ENCODE data around the gene GALNT4.

DNA sequence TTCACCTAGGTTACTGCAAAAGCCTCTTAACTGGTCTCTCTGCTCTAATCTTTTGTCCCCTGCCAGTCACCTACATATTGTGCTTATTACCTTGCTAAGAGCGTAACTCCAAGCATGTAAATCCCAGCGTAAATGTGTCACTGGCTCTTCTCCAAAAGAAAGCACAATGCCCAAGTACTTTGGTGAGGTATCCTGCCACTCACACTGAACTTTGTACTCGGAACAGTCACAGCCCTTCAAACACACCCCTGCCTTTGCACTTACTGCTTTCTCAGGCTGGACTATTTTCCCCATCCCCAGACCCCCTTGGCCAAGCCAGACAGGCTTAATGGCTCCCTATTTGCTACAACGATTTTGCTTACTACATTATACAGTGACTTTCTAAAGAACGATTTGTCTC lies 31.7 kb downstream of the GALNT4 start:
- TF ChIP-seq, protein P1, sequence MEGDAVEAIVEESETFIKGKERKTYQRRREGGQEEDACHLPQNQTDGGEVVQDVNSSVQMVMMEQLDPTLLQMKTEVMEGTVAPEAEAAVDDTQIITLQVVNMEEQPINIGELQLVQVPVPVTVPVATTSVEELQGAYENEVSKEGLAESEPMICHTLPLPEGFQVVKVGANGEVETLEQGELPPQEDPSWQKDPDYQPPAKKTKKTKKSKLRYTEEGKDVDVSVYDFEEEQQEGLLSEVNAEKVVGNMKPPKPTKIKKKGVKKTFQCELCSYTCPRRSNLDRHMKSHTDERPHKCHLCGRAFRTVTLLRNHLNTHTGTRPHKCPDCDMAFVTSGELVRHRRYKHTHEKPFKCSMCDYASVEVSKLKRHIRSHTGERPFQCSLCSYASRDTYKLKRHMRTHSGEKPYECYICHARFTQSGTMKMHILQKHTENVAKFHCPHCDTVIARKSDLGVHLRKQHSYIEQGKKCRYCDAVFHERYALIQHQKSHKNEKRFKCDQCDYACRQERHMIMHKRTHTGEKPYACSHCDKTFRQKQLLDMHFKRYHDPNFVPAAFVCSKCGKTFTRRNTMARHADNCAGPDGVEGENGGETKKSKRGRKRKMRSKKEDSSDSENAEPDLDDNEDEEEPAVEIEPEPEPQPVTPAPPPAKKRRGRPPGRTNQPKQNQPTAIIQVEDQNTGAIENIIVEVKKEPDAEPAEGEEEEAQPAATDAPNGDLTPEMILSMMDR (IDR thresholded peaks at IDR 0.05): no peak
- TF ChIP-seq POLR2A (IDR thresholded peaks at IDR 0.05) (no peak), EP300 (IDR thresholded peaks at IDR 0.05; ENCODE audit: low read depth) (no peak), POLR2AphosphoS5 (IDR thresholded peaks at IDR 0.05) (peak in 2 of 3 donors; percentile 46 to 72)
